Right kidney (tissue), 1 donor: Measurements from ENCODE around the gene HUNK.
"Not testable (repeated sequence)": the region's sequence is repeated elsewhere in the genome, so short reads cannot be mapped to it uniquely, and the experiment has no call there.

ENCODE experiments used
- DNase-seq: peaks from one replicate; pipeline ENCODE4 v3.0.0-alpha.2; 2016

Gene HUNK

DNA sequence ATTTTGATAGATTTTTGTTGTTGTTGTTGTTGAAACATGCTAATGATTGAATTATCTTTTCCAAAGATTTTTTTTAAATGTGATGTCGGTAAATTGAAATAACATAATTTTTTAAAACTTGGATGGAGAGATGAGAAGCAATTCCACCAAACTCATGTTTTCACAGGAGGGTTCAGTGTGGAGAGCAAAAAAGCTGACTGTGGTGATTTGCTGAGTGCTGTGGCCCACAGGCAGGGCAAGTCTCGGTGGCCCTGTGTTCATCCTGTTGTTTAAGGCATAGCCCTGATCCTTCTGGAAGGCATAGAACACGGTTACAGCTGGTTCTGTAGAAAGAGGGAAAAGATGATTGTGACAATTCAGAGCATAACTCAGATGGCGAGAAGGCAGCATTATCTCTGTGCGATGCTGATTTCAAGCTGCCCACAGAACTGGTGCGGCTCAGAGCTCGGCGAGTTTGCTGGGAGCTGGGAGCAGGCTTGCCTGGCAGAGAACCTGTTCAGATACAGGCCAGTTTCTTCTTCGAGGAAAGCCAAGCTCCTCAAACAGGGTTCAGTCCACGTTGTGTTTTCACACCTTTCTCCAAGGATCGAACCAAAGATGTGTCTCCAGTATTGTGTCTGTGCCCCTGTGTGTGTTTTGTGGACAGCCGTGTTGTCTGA is 127.1 kb downstream of the HUNK start:
- DNase-seq: no peak

DNA sequence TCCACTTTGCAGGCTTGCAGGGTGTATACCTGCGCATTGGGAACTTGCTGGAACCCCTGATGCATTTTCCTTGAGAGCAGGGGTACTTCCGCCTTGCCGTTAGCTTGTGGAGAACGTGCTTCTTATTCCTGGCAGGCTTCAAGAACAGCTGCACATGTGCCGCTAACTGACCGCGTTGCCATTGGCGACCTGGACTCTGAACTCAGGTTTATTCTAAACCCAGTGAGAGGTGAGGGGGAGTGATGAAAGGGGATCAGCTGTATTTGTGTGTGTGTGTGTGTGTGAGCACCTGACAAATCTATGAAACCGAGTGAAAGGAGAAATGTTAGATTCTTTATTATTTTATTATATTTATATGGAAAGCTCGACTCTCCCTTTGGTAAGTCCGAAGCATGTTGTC is 128.6 kb downstream of the HUNK start:
- no peak for DNase-seq

DNA sequence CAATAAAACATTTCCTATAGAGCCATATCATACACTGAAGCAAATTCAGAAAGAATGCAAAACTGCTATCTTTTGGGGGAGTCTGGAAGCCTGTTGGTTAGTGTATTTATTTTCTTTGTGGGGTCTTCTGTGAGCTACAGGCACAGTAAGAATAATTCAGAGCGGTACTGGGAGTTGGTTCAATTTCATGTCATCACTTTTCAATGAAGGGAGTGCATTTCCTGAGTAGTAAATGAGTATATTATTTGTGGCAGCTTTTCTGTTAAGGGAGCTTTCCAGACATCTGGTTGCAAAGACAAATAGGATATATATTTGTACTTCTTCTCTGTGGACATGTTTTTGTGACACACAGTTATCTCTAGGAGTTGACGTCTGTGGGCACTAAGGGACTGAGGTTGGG is 130.6 kb downstream of the HUNK start:
- DNase-seq: no peak

GRCh38 chr21:32004291-32004690 is 131.5 kb downstream of the HUNK start:
- no peak for DNase-seq

DNA sequence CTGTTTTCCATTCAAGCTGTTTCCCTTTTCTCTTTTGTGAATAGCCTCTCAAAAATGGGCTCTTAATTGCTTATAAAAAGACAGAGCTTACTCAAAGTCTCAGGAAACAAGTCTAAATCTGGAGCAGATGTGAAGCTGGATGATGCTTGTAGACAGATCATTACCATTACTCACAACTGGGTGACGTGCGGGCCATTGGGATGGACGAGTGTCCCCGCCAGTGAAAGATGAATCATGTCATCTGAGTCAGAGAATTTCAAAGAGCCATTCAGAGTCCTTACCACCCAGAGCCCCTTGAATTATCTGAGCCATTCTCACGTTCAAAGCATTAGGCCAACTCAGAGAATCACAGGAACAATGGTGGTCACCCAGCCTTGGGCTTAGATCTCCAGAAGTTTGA is 134.6 kb downstream of the HUNK start:
- DNase-seq: no peak

GRCh38 chr21:32008714-32009113 is 135.9 kb downstream of the HUNK start:
- DNase-seq: no peak

GRCh38 chr21:32009263-32009662 is 136.4 kb downstream of the HUNK start:
- no peak for DNase-seq

DNA sequence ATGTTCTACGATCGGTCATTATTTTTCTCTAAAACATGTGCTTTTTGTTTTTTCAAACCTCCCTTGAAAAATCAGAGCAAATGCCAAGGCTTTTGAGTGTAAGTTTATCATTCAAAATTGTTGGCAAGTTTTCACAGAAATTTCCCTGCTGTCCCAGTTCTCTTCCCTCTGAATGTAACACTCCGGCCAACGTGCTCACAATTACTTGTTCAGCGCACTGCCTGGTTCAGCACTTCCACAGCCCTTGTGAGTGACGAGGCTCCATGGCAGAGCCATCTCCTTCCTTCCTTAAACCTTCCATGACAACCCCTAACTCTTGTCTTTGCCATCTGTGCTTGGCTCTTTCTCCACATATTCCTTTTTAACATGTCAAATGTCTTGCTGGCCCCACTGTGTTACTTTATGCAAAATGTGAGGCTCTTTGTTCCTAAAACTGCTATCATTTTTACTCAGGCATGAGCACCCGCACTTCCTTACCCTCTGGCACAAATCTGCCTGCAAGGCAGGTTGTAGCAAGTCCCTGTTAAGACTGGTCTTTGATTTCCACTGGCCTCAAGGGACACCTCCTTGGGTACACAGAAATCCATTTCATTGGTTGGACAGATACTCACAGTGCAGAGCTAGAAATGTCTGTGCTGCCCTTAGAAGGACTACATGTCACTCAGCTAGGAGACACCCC is 142.8 kb downstream of the HUNK start:
- DNase-seq: no peak

DNA sequence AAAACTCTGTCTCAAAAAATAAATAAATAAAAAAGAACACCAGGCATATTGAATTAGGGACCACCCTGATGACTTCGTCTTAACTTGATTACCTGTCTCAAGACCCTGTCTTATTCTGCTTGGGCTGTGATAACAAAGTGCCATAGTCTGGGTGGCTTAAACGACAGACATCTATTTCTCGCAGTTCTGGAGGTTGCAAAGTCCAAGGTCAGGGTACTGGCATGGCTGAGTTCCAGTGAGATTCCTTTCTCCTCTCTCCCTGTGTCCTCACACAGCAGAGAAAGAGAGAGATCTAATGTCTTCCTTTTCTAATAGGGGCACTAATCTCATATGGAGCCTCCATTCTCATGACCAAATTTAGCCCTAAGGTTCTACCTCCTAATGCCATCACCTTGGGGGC is 145.6 kb downstream of the HUNK start:
- no peak for DNase-seq

DNA sequence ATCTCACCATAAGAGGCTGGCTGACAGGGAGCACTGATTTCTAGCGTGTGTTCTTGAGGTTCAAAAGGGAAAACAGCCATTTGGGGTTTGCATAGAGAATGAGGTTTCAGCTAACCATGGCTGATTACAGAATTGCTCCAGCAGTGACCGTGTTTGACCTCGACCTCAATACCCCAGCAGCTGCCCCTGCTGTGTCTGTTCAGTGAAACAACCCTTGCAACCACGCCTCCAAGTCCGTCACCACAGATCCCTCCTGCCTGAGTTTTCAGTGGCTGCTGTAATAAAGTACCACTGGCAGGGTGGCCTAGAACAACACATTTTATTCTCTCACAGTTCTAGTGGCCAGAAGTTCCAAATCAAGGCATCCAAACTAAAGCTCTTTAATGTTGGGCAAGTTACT is 147.7 kb downstream of the HUNK start:
- no peak for DNase-seq

DNA sequence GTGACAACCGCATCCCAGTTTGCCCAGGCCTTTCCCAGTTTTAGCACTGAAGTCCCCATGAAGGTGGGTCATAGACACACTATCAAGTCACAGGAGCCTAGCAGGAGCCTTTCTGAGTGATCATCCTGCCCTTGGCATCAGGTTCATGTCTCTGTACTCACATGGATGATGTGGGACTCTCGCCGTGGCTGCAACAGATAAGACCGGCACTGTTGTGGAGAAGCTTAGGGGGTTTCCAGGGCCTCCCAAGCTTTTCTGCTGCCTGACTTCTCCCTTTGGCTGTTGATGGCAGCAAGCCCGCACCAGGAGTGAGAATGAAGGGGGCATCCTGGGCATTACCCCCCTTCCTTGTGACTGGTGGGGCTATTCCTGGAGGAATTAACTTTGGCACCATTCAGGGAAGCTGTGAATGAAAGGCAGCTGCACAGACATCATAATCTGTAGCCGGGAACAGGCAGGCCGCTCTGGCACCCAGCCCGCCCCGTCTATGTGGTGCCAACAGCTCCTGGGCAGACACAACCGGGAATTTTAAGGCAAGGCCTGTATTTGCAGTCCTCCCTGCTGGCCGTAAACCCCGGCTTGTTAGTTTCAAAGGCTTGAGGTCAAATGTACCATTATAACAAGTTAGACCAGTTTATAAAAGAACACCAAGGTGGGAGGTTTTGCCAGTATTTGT is 148.6 kb downstream of the HUNK start:
- DNase-seq: no peak

DNA sequence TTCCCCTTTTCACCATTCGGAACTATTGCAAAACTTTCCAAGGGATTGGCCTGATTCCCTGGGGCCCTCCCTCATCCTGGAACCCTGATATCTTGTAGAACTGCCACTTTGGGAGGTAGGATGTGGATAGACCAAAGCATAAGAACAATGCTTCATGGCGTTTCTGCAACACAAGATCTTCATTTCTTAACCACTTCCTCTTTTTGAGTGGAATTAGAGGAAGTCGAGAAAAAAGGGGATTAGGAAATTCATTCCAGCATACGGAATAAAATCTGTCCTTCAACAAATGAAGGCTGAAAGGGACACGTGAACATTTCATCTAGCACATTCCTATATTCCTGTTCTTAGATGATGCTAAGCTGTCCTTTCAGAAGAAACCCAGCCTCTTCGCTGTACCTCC is 149.3 kb downstream of the HUNK start:
- DNase-seq: no peak

DNA sequence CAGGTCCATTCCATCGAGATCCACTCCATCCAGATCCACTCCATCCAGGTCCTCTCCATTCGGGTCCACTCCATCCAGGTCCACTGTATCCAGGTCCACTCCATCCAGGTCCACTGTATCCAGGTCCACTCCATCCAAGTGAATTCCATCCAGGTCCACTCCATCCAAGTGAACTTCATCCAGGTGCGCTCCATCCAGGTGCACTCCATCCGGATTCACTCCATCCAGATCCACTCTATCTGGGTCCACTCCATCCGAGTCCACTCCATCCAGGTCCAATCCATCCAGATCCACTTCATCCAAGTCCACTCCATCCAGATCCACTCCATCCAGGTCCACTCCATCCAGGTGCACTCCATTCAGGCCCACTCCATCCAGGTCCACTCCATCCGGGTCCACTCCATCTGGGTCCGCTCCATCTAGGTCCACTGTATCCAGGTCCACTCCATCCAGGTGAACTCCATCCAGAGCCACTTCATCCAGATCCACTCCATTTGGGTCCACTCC is 157.4 kb downstream of the HUNK start:
- no peak for DNase-seq

DNA sequence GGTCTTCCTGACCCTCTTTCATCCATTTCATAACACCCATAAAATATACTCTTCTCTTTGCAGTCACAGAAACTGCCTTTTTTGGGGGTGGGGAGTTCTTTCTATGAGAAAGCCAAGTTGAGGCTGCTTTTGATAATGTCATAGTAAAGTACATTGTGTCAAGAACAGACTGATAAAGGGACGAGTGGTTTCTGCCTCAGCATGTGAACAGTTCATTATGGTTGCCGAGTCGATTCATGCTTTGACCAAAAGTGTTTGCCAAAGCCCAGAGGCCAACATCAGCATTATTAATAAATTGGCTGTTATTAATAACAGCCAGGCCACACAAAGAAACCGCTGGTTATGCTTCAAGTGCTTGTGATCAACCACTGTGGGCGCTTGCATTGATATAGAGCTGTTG is 162.0 kb downstream of the HUNK start:
- DNase-seq: no peak

DNA sequence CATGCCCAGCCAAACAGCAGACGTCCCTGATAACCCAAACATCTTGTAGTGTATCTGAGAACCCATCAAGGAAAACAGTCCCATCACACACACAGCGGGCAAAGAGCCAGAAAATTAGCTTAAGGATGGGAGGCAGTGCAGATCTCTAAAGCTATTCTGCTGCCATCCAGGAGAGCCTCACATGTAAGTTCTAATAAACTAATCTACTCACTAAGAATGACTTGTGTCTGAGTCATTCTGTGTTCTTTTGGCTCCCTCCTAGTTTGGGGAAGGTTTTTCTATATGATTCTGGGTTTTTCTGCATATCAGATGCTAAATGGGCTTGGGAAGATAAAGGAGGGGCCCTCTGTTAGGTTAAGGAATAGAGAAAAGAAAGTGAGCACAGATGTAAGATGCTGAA is 162.8 kb downstream of the HUNK start:
- no peak for DNase-seq

DNA sequence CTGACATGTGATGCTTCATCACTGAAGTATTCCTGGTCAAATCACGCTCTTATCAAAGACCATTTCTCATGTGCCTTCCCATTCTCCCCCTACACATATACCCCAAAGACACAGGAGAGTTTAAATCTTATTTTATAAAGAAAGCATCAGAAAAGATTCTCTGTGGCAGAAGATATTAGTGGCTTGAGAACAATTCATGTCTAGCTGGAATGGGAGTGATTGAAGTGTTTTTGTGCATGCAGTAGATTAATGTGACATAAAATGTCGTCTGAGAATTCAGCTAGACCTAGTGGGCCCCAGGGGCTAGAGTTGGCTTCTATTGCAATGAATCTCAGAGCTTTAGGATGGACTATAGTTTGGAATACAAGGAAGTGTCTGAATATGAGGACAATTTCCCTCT is 163.9 kb downstream of the HUNK start:
- no peak for DNase-seq

DNA sequence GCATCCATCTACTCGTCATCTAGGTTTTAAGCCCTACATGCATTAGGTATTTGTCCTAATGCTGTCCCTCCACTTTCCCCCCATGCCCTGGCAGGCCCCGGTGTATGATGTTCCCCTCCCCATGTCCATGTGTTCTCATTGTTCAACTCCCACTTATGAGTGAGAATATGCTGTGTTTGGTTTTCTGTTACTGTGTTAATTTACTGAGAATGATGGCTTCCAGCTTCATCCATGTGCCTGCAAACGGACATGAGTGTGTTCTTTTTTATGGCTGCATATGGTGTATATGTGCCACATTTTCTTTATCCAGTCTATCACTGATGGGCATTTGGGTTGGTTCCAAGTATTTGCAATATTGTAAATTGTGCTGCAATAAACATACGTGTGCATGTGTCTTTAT is 165.9 kb downstream of the HUNK start:
- DNase-seq: not testable (repeated sequence)

DNA sequence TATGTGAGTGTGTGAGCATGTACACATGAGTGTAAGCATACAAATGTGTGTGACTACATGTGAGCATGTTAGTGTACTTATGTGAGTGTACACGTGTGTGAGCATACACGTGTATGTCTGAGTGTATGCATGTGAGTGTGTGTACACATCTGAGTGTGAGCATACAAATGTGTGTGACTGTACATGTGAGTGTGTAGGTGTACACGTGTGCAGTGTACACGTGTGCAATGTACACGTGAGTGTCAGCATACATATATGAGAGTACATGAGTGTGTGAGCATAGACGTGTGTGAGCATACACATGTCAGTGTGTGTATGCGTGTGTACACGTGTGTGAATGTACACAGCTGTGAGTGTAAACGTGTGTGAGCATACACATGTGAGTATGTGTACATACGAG is 170.6 kb downstream of the HUNK start:
- DNase-seq: no peak

DNA sequence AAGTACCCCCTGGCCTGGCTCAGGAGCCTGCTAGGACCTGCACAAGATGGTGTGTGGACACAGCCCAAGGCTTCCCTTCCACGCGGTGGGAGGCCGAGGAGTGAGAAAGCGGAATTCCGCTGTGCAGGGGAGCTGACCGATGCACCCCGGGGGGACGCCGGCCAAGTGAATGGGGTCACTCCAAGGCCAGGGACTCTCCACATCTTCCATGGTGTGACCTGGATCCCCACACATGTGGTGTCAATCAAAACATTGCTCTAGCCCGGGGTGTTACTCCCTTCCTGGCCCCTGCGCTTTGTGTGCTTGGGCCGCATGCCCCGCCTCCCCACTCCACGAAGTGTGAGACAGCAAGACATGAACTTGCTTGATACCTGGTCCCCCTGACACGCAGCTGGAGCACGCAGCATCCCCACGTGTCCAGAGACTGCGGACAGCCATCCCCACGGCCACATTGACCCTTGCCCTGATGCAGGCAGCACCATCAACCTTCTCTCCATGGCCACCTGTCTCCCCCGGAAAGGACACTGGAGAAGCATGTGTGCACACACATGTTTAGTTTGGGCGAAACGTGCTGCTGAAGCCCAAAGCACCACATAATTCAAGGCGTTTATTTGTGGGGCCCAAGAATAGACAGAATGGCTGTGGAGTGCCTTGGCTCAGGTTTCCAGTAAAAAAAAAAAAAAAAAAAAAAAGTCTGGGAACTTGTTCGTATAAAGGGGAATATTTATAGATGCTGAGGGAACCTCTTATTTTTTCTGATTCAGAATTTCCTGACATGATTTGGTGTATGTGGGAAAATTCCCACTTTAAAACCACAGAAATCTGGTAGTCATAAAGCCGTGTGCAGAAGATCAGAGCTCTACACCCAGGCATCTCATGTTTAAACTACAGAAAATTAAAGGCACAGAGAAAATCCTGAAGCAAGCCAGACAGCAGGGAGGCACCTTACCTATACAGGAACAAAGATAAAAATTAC is 171.7 kb downstream of the HUNK start:
- no peak for DNase-seq

DNA sequence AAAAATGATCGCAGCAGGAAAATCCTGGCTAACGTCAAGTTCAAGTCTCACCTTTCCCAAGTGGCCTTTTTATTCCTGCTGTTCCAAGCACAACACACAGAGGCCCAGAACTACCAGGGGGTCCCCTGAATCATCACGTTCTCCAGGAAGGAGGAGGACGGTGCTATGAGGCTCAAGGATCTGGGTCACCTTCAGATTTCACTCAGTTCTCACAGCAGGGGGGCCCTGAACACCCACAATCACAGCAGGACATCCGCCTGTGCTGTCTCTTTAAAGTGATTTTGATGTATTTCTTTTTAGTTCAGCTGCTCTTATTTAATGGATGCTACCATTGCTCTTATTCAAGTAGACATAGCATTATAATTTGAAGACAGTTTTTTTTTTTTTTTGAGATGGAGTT is 173.4 kb downstream of the HUNK start:
- DNase-seq: no peak

DNA sequence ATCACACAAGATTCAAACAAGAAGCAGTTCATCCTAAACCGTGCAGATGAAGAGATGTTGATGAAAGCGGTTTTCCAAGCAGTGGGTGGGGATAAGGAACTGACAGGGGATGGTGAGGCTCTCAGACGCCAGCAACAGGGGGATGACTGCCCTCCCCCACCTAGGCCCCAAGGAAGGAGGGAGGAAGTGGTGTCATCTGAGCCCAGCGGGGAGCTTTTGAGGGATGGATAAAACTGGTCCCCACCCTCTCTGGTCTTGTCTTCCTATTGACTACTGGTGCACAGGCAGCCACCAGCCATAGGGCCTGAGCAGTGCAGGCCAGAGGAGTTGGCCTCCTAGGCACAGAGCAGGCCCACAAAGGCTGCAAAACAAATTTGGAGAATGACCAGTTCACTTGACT is 175.5 kb downstream of the HUNK start:
- no peak for DNase-seq
